WTC11 (cell line): ENCODE results near the gene STAT1. TPM values are rescaled to one million over a fixed set of nuclear protein-coding genes. Genes with fewer than 3 reads are reported as not detected.
A peak's percentile ranks its signal among the peaks of the same experiment; 100 is the strongest.

ENCODE experiments used
- ATAC-seq: fragments of 200-7000 bp; cut with Tn5 transposase; 2 replicates; pipeline ENCODE4 v1.10.0; 2021; ENCODE audit warnings: mild to moderate bottlenecking, moderate library complexity
- CTCF ChIA-PET: fragments of 300-600 bp; sonication (Branson Sonifier 250); formaldehyde crosslinking; loops from one replicate; lab custom pipeline; 2021; ENCODE audit warnings: antibody characterized with exemption; lab: Charles Lee
- POLR2A ChIA-PET: fragments of 350-600 bp; sonication (Branson Sonifier 250); formaldehyde crosslinking; loops from one replicate; lab custom pipeline; 2021; ENCODE audit warnings: antibody characterized with exemption; lab: Charles Lee
- DNase-seq: peaks from one replicate; pipeline ENCODE4 v3.0.0; 2021; ENCODE audit warnings: low spot score
- H3K27ac Mint-ChIP-seq: 2 replicates; pipeline ENCODE4 v1.8.0; 2021; ENCODE audit warnings: mixed read lengths
- H3K27me3 Mint-ChIP-seq: 2 replicates; pipeline ENCODE4 v1.8.0; 2021; ENCODE audit warnings: low read depth, mild to moderate bottlenecking, moderate library complexity, mixed read lengths
- H3K36me3 Mint-ChIP-seq: 2 replicates; pipeline ENCODE4 v1.8.0; 2021; ENCODE audit warnings: mixed read lengths
- H3K4me1 Mint-ChIP-seq: 2 replicates; pipeline ENCODE4 v1.8.0; 2022; ENCODE audit warnings: mixed read lengths
- H3K4me3 Mint-ChIP-seq: 2 replicates; pipeline ENCODE4 v1.8.0; 2021; ENCODE audit warnings: mild to moderate bottlenecking, moderate library complexity, mixed read lengths
- H3K9me3 Mint-ChIP-seq: 2 replicates; pipeline ENCODE4 v1.8.0; 2021; ENCODE audit warnings: mixed read lengths
- CREB1 ChIP-seq: sonication (generic); formaldehyde crosslinking; IDR thresholded peaks from 2 replicates; pipeline ENCODE4 v1.8.0; 2023; ENCODE audit warnings: mild to moderate bottlenecking, missing genetic modification reagents
- ELF4 ChIP-seq: sonication (generic); formaldehyde crosslinking; IDR thresholded peaks from 2 replicates; pipeline ENCODE4 v1.8.1; 2022; ENCODE audit warnings: low read depth, mild to moderate bottlenecking, moderate library complexity, missing genetic modification reagents
- FOXJ3 ChIP-seq: sonication (generic); formaldehyde crosslinking; IDR thresholded peaks from 2 replicates; pipeline ENCODE4 v1.9.0; 2021; ENCODE audit warnings: missing genetic modification reagents, mild to moderate bottlenecking, borderline replicate concordance
- FOXP1 ChIP-seq: sonication (generic); formaldehyde crosslinking; IDR thresholded peaks from 2 replicates; pipeline ENCODE4 v1.8.0; 2022; ENCODE audit warnings: missing genetic modification reagents, mild to moderate bottlenecking, moderate library complexity, borderline replicate concordance
- GTF2I ChIP-seq: fragments of 250-450 bp; sonication (Bioruptor Pico); conservative IDR thresholded peaks from 2 replicates; pipeline ENCODE4 v1.4.0; 2021; ENCODE audit warnings: mild to moderate bottlenecking
- JAZF1 ChIP-seq: fragments of 250-450 bp; sonication (Bioruptor Pico); IDR thresholded peaks from 2 replicates; pipeline ENCODE4 v1.9.0; 2021; ENCODE audit warnings: moderate library complexity, mild to moderate bottlenecking, inconsistent platforms
- KAT7 ChIP-seq: sonication (generic); formaldehyde crosslinking; IDR thresholded peaks from 2 replicates; pipeline ENCODE4 v1.8.1; 2023; ENCODE audit warnings: missing genetic modification reagents, mild to moderate bottlenecking, borderline replicate concordance
- TEAD1 ChIP-seq: sonication (generic); formaldehyde crosslinking; IDR thresholded peaks from 2 replicates; pipeline ENCODE4 v1.8.0; 2022; ENCODE audit warnings: mild to moderate bottlenecking, missing genetic modification reagents
- TEAD4 ChIP-seq: sonication (generic); formaldehyde crosslinking; IDR thresholded peaks from 2 replicates; pipeline ENCODE4 v1.8.0; 2022; ENCODE audit warnings: mild to moderate bottlenecking, missing genetic modification reagents
- ZNF219 ChIP-seq: sonication (generic); formaldehyde crosslinking; IDR thresholded peaks from 2 replicates; pipeline ENCODE4 v1.8.0; 2023; ENCODE audit warnings: missing genetic modification reagents, mild to moderate bottlenecking, borderline replicate concordance
- ZNF263 ChIP-seq: sonication (generic); formaldehyde crosslinking; IDR thresholded peaks from 2 replicates; pipeline ENCODE4 v1.8.1; 2022; ENCODE audit warnings: low read depth, mild to moderate bottlenecking, moderate library complexity, missing genetic modification reagents
- ZNF317 ChIP-seq: sonication (generic); formaldehyde crosslinking; IDR thresholded peaks from 2 replicates; pipeline ENCODE4 v1.8.1; 2023; ENCODE audit warnings: low read depth, mild to moderate bottlenecking, moderate library complexity, missing genetic modification reagents, borderline replicate concordance
- ZNF416 ChIP-seq: fragments of 250-450 bp; sonication (Bioruptor Pico); IDR thresholded peaks from 2 replicates; pipeline ENCODE4 v1.9.0; 2021; ENCODE audit warnings: mild to moderate bottlenecking, inconsistent platforms
- total RNA-seq: library from RNA; stranded (reverse); gene quantifications from 3 replicates; pipeline ENCODE4 v1.2.3, GENCODE V29; 2021
- TF ChIP-seq, protein P1 (sequence below): fragments of 250-450 bp; sonication (Bioruptor Pico); conservative IDR thresholded peaks from 2 replicates; pipeline ENCODE4 v1.9.0; 2021; ENCODE audit warnings: mild to moderate bottlenecking
- TF ChIP-seq, protein P2 (sequence below): sonication (generic); formaldehyde crosslinking; IDR thresholded peaks from 2 replicates; pipeline ENCODE4 v1.8.1; 2022; ENCODE audit warnings: missing genetic modification reagents, borderline replicate concordance
- TF ChIP-seq, protein P3 (sequence below): sonication (generic); formaldehyde crosslinking; IDR thresholded peaks from 2 replicates; pipeline ENCODE4 v1.8.0; 2023; ENCODE audit warnings: missing genetic modification reagents, mild to moderate bottlenecking, borderline replicate concordance
- TF ChIP-seq, protein P4 (sequence below): sonication (generic); formaldehyde crosslinking; IDR thresholded peaks from 2 replicates; pipeline ENCODE4 v1.8.0; 2023; ENCODE audit warnings: missing genetic modification reagents
- TF ChIP-seq, protein P5 (sequence below): sonication (generic); formaldehyde crosslinking; IDR thresholded peaks from 2 replicates; pipeline ENCODE4 v1.8.0; 2022; ENCODE audit warnings: mild to moderate bottlenecking, missing genetic modification reagents
- TF ChIP-seq, protein P6 (sequence below): sonication (generic); formaldehyde crosslinking; IDR thresholded peaks from 2 replicates; pipeline ENCODE4 v1.8.1; 2022; ENCODE audit warnings: low read depth, missing genetic modification reagents, borderline replicate concordance
- TF ChIP-seq, protein P7 (sequence below): sonication (generic); formaldehyde crosslinking; IDR thresholded peaks from 2 replicates; pipeline ENCODE4 v1.8.1; 2022; ENCODE audit warnings: low read depth, mild to moderate bottlenecking, moderate library complexity, missing genetic modification reagents, borderline replicate concordance

Gene STAT1
- total RNA-seq, 1 experiment from 2014 or later = 36.1 TPM

DNA sequence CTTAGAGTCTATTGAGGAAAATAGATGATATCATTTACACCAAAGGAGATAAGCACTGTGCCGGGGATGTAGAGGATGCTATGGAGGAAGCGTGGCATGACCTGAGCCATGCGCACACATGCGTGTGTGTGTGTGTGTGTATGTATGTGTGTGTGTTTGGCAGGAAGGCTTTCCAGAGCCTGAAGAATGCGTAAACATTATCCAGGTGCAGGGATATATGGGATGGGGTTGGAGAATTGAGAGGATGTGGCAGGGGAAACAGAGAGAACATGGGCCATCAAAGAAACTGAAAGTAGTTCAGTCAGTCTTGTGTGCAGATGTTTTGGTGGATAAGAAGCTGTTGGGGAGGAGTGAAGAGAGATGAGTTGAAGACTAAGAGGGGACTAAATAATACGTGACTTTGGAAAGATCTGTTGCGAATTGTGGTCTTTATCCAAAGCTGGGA is 9.3 kb upstream of the STAT1 start (continued):
- TF ChIP-seq ZNF317 (CRISPR knock-in tag) (no peak), CREB1 (no peak), ZNF263 (CRISPR knock-in tag) (no peak), JAZF1 (CRISPR knock-in tag) (no peak), GTF2I (CRISPR knock-in tag) (no peak), FOXJ3 (no peak)
- TF ChIP-seq, protein P1, sequence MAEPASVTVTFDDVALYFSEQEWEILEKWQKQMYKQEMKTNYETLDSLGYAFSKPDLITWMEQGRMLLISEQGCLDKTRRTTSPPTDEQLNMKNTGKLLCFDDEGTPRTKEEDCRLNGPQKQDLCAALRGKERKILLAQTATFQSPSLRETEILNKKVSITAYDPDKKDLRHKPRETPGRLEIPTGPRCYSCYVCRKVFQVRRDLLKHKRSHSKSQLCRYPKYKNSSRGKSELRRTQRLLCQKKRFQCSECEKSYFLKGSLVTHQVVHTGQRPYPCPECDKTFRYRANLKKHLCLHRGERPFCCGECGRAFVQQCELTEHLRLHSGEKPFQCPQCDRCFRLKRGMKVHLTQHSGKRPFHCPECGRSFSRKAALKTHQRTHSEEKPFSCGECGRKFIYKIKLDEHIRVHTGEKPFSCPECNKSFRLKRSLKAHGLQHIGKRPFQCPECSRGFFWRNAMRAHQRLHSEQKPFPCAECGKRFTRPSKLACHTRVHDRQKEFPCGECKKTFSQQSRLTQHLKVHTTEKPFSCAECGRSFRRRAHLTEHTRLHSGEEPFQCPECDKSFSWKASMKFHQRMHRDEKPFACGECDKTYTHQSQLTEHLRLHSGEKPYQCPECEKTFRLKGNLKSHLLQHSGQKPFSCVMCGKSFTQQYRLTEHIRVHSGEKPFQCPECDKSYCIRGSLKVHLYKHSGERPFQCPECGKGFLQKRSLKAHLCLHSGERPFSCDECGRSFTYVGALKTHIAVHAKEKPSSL (CRISPR knock-in tag) = no peak
- TF ChIP-seq, protein P2, sequence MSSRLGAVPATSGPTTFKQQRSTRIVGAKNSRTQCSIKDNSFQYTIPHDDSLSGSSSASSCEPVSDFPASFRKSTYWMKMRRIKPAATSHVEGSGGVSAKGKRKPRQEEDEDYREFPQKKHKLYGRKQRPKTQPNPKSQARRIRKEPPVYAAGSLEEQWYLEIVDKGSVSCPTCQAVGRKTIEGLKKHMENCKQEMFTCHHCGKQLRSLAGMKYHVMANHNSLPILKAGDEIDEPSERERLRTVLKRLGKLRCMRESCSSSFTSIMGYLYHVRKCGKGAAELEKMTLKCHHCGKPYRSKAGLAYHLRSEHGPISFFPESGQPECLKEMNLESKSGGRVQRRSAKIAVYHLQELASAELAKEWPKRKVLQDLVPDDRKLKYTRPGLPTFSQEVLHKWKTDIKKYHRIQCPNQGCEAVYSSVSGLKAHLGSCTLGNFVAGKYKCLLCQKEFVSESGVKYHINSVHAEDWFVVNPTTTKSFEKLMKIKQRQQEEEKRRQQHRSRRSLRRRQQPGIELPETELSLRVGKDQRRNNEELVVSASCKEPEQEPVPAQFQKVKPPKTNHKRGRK (CRISPR knock-in tag) = no peak

DNA sequence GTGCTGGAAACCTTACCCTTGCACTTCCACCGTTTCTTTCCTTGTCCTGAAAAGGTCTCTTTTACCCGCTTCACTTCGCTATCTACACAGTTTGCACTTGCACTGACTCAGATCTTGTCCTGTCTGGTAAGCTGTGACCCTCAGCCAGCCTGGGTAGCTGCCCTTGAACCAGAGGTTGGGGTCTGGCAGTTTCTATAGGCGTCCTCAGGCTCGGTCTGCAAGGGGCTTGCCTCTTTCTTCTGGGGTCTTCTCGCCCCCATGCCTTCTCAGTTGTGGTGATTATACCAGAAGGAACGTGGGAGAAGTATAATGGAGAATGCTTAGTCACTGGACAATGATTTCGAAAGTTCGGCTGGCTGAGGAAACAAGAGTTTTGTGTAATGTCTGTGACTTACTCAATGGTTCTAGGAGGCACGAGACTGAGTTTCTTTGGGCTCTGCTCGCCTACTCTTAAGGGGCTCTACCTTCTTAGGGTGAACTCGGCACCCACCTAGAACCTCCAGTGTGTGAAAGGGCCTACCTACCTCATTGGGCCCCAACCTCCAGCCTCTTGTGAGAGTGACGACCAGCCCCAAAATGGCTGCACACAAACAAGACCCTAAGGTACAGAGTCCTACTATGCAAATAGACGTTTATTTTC is 6.9 kb upstream of the STAT1 start:
- CTCF ChIA-PET = interaction anchor here (0.6 to 1.2 kb wide), 2 partner anchors 32 to 170 kb away, joined by 3 read pairs; no protein-coding TSS in a partner anchor
- DNase-seq = no peak
- POLR2A ChIA-PET = no interaction called here
- TF ChIP-seq ZNF416 (CRISPR knock-in tag) = no peak
- no peak for TF ChIP-seq TEAD1 (CRISPR knock-in tag)
- TF ChIP-seq ZNF219 = no peak
- no peak for TF ChIP-seq FOXJ3
- TF ChIP-seq ELF4 (CRISPR knock-in tag) = no peak
- TF ChIP-seq, protein P3, sequence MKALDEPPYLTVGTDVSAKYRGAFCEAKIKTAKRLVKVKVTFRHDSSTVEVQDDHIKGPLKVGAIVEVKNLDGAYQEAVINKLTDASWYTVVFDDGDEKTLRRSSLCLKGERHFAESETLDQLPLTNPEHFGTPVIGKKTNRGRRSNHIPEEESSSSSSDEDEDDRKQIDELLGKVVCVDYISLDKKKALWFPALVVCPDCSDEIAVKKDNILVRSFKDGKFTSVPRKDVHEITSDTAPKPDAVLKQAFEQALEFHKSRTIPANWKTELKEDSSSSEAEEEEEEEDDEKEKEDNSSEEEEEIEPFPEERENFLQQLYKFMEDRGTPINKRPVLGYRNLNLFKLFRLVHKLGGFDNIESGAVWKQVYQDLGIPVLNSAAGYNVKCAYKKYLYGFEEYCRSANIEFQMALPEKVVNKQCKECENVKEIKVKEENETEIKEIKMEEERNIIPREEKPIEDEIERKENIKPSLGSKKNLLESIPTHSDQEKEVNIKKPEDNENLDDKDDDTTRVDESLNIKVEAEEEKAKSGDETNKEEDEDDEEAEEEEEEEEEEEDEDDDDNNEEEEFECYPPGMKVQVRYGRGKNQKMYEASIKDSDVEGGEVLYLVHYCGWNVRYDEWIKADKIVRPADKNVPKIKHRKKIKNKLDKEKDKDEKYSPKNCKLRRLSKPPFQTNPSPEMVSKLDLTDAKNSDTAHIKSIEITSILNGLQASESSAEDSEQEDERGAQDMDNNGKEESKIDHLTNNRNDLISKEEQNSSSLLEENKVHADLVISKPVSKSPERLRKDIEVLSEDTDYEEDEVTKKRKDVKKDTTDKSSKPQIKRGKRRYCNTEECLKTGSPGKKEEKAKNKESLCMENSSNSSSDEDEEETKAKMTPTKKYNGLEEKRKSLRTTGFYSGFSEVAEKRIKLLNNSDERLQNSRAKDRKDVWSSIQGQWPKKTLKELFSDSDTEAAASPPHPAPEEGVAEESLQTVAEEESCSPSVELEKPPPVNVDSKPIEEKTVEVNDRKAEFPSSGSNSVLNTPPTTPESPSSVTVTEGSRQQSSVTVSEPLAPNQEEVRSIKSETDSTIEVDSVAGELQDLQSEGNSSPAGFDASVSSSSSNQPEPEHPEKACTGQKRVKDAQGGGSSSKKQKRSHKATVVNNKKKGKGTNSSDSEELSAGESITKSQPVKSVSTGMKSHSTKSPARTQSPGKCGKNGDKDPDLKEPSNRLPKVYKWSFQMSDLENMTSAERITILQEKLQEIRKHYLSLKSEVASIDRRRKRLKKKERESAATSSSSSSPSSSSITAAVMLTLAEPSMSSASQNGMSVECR (CRISPR knock-in tag) = no peak
- no peak for TF ChIP-seq FOXP1 (CRISPR knock-in tag)
- TF ChIP-seq, protein P4, sequence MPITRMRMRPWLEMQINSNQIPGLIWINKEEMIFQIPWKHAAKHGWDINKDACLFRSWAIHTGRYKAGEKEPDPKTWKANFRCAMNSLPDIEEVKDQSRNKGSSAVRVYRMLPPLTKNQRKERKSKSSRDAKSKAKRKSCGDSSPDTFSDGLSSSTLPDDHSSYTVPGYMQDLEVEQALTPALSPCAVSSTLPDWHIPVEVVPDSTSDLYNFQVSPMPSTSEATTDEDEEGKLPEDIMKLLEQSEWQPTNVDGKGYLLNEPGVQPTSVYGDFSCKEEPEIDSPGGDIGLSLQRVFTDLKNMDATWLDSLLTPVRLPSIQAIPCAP (CRISPR knock-in tag) = no peak
- TF ChIP-seq, protein P5, sequence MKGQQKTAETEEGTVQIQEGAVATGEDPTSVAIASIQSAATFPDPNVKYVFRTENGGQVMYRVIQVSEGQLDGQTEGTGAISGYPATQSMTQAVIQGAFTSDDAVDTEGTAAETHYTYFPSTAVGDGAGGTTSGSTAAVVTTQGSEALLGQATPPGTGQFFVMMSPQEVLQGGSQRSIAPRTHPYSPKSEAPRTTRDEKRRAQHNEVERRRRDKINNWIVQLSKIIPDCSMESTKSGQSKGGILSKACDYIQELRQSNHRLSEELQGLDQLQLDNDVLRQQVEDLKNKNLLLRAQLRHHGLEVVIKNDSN = no peak
- TF ChIP-seq TEAD4 = no peak
- no peak; the same call in 1 of the 2 replicates for TF ChIP-seq KAT7 (CRISPR knock-in tag)
- TF ChIP-seq, protein P6, sequence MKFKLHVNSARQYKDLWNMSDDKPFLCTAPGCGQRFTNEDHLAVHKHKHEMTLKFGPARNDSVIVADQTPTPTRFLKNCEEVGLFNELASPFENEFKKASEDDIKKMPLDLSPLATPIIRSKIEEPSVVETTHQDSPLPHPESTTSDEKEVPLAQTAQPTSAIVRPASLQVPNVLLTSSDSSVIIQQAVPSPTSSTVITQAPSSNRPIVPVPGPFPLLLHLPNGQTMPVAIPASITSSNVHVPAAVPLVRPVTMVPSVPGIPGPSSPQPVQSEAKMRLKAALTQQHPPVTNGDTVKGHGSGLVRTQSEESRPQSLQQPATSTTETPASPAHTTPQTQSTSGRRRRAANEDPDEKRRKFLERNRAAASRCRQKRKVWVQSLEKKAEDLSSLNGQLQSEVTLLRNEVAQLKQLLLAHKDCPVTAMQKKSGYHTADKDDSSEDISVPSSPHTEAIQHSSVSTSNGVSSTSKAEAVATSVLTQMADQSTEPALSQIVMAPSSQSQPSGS (CRISPR knock-in tag) = no peak
- TF ChIP-seq, protein P7, sequence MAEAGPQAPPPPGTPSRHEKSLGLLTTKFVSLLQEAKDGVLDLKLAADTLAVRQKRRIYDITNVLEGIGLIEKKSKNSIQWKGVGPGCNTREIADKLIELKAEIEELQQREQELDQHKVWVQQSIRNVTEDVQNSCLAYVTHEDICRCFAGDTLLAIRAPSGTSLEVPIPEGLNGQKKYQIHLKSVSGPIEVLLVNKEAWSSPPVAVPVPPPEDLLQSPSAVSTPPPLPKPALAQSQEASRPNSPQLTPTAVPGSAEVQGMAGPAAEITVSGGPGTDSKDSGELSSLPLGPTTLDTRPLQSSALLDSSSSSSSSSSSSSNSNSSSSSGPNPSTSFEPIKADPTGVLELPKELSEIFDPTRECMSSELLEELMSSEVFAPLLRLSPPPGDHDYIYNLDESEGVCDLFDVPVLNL (CRISPR knock-in tag) = no peak
- TF ChIP-seq, protein P1 (CRISPR knock-in tag) = no peak
- TF ChIP-seq CREB1 = no peak

More for the DNA sequence above, 6.9 kb upstream of the STAT1 start:
- Mint-ChIP-seq H3K36me3 (no peaks in the 10 kb centered on the region), H3K9me3 (no peaks in the 10 kb centered on the region), H3K4me3 (no peak overlapping the region), H3K27me3 (peaks cover 11% of the 10 kb centered on the region; the same call in 1 of the 2 replicates), H3K27ac (no peak overlapping the region), H3K4me1 (no peaks in the 10 kb centered on the region)
- ATAC-seq = peak; percentile 23
